Ecto neural progenitor cell (in vitro differentiated cells): ENCODE data around the gene CAMTA1.
A peak's percentile ranks its signal among the peaks of the same experiment; 100 is the strongest.

Experiments
- DNase-seq: peaks from one replicate; pipeline ENCODE4 v3.0.0-alpha.2; 2018; ENCODE audit warnings: low spot score

CAMTA1 gene

GRCh38 chr1:7654725-7655124 lies 869.5 kb downstream of the CAMTA1 start:
- no peak for DNase-seq

GRCh38 chr1:7655354-7655753 lies 870.1 kb downstream of the CAMTA1 start:
- no peak for DNase-seq

- no peak for DNase-seq
Measured at GRCh38 chr1:7656557-7657215, 871.4 kb downstream of the CAMTA1 start.

GRCh38 chr1:7657287-7658016 lies 872.2 kb downstream of the CAMTA1 start:
- DNase-seq: no peak

GRCh38 chr1:7658099-7658498 lies 872.8 kb downstream of the CAMTA1 start:
- no peak for DNase-seq

- DNase-seq: no peak
Measured at GRCh38 chr1:7659514-7659913, 874.3 kb downstream of the CAMTA1 start.

GRCh38 chr1:7663451-7664146 lies 878.3 kb downstream of the CAMTA1 start:
- DNase-seq: no peak

GRCh38 chr1:7664147-7664892 lies 879.1 kb downstream of the CAMTA1 start:
- no peak for DNase-seq

- DNase-seq: no peak
Measured at GRCh38 chr1:7664893-7665250, 879.6 kb downstream of the CAMTA1 start.

GRCh38 chr1:7666249-7666648 lies 881.0 kb downstream of the CAMTA1 start:
- no peak for DNase-seq

GRCh38 chr1:7667159-7667558 lies 881.9 kb downstream of the CAMTA1 start:
- no peak for DNase-seq

- peak; percentile 94 for DNase-seq
Measured at GRCh38 chr1:7667625-7668218, 882.5 kb downstream of the CAMTA1 start.

- peak; percentile 87 for DNase-seq
Measured at GRCh38 chr1:7669559-7670311, 884.5 kb downstream of the CAMTA1 start.

GRCh38 chr1:7670334-7671145 lies 885.3 kb downstream of the CAMTA1 start:
- no peak for DNase-seq

GRCh38 chr1:7671146-7671465 lies 885.9 kb downstream of the CAMTA1 start:
- no peak for DNase-seq

- no peak for DNase-seq
Measured at GRCh38 chr1:7671676-7672075, 886.4 kb downstream of the CAMTA1 start.

GRCh38 chr1:7672864-7673263 lies 887.6 kb downstream of the CAMTA1 start:
- no peak for DNase-seq

GRCh38 chr1:7674972-7675371 lies 889.7 kb downstream of the CAMTA1 start:
- no peak for DNase-seq

GRCh38 chr1:7675431-7676273 lies 890.4 kb downstream of the CAMTA1 start:
- DNase-seq: no peak
